PFSK-1 (cell line): ENCODE data around the gene NRP2.

Source experiments
- FOXP2 ChIP-seq: optimal IDR thresholded peaks from 2 replicates; pipeline ENCODE3; 2011; ENCODE audit warnings: borderline replicate concordance, control low read depth, inconsistent platforms; ENCODE audit not compliant: insufficient read depth; ENCODE audit errors: extremely low read length, extremely low read depth
- POLR2AphosphoS5 ChIP-seq: IDR thresholded peaks from 2 replicates; pipeline ENCODE4 v1.6.1; 2012; ENCODE audit warnings: low read depth, mild to moderate bottlenecking, control low read depth, low read length, moderate library complexity
- SIN3A ChIP-seq: IDR thresholded peaks from 2 replicates; pipeline ENCODE4 v1.6.1; 2012; ENCODE audit warnings: mild to moderate bottlenecking, low read length, moderate library complexity, borderline replicate concordance; ENCODE audit not compliant: insufficient read depth
- TAF1 ChIP-seq: IDR thresholded peaks from 2 replicates; pipeline ENCODE4 v1.6.1; 2012; ENCODE audit warnings: low read length, control low read depth, borderline replicate concordance; ENCODE audit not compliant: insufficient read depth
- TF ChIP-seq, protein P1 (sequence below), 2 experiments: IDR thresholded peaks; 2 replicates each; pipeline versions ENCODE4 v1.6.1 to v1.8.0; 2011 to 2012; ENCODE audit warnings: low read depth in 2 of 2, low read length in 2 of 2, control low read depth in 1 of 2, inconsistent platforms in 1 of 2, mild to moderate bottlenecking in 1 of 2, moderate library complexity in 1 of 2; ENCODE audit not compliant: insufficient read depth in 1 of 2

NRP2 gene

DNA sequence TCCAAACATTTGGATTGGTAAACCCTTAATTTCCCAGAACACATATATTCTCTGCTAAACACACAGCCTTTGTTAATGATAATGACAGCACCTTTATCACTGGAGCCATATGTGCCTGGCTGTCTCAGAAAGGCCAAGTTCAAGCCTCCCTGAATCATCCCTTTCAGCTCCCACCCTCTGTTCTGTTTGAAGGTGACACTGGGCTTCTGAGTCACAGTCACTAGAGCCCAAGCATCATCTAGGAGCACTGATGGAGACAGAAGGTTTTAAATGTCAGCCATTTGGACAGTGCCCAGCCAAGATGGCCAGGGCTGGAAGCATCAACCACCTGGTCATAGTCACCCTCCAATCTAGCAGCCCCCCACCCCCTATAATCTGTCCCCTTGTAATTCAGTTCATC lies 80.6 kb downstream of the NRP2 start:
- no peak for TF ChIP-seq SIN3A
- TF ChIP-seq TAF1 = no peak
- TF ChIP-seq, protein P1, sequence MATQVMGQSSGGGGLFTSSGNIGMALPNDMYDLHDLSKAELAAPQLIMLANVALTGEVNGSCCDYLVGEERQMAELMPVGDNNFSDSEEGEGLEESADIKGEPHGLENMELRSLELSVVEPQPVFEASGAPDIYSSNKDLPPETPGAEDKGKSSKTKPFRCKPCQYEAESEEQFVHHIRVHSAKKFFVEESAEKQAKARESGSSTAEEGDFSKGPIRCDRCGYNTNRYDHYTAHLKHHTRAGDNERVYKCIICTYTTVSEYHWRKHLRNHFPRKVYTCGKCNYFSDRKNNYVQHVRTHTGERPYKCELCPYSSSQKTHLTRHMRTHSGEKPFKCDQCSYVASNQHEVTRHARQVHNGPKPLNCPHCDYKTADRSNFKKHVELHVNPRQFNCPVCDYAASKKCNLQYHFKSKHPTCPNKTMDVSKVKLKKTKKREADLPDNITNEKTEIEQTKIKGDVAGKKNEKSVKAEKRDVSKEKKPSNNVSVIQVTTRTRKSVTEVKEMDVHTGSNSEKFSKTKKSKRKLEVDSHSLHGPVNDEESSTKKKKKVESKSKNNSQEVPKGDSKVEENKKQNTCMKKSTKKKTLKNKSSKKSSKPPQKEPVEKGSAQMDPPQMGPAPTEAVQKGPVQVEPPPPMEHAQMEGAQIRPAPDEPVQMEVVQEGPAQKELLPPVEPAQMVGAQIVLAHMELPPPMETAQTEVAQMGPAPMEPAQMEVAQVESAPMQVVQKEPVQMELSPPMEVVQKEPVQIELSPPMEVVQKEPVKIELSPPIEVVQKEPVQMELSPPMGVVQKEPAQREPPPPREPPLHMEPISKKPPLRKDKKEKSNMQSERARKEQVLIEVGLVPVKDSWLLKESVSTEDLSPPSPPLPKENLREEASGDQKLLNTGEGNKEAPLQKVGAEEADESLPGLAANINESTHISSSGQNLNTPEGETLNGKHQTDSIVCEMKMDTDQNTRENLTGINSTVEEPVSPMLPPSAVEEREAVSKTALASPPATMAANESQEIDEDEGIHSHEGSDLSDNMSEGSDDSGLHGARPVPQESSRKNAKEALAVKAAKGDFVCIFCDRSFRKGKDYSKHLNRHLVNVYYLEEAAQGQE (IDR thresholded peaks at IDR 0.05; ENCODE audit: insufficient read depth in 1 of 2, low read depth in 2 of 2, low read length in 2 of 2) = no peak
- no peak for TF ChIP-seq POLR2AphosphoS5
- TF ChIP-seq FOXP2 = no peak

DNA sequence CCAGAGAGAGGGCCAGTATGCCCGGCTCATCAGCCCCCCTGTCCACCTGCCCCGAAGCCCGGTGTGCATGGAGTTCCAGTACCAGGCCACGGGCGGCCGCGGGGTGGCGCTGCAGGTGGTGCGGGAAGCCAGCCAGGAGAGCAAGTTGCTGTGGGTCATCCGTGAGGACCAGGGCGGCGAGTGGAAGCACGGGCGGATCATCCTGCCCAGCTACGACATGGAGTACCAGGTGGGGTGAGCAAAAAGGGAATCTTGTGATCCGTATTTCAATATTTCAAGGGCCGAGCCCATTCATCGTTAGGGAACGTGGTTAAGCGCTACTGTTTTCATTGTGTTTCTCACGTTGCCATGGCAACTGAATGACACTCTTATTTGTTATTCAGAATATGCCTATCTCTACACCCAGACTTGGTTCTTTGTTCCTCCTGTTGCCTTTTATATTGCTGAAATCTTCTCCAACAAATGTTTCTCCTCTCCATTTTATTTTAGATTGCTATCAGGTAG lies 81.5 kb downstream of the NRP2 start:
- TF ChIP-seq POLR2AphosphoS5 (no peak), FOXP2 (no peak), TAF1 (no peak), SIN3A (no peak)
- TF ChIP-seq, protein P1 (IDR thresholded peaks at IDR 0.05; ENCODE audit: insufficient read depth in 1 of 2, low read depth in 2 of 2, low read length in 2 of 2) = no peak

DNA sequence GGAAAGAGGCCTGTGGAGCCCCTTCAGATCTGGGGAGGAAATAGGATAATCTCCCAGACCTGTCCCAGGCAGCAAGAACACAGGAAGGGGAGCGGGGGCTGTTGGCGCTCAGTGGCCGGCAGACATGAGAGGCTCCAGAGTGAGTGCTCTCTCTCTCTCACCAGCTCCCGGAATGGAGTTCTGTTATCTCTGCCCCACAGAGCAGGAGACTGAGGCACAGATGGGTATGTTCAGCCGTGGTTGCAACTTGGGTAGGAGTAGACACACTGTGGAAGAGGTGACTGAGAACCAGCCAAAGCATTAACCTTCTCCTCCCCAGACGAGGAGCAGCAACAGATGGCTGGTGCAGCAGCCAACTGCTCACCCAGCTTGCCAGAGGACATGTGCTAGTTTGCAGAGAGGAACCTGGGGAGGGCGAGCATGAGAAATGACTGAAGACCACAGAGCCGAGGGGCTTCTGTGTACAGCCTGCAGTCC lies 82.0 kb downstream of the NRP2 start:
- TF ChIP-seq, protein P1 (IDR thresholded peaks at IDR 0.05; ENCODE audit: insufficient read depth in 1 of 2, low read depth in 2 of 2, low read length in 2 of 2) = no peak
- no peak for TF ChIP-seq POLR2AphosphoS5
- no peak for TF ChIP-seq TAF1
- no peak for TF ChIP-seq FOXP2
- no peak for TF ChIP-seq SIN3A

DNA sequence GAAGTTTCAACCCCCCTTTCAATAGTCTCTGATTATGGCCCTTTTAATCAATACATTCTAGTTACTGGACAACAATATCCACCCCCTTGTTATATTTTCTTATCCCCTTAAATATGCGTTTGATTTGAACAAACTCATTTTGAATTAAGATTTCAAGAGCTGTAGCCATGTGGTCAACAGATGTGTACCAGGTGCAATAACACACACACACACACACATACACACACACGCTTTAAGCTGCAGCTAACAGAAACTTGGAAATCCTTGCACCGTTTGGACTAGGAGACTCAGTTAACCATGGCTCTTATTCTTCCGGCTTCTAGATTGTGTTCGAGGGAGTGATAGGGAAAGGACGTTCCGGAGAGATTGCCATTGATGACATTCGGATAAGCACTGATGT lies 82.8 kb downstream of the NRP2 start:
- TF ChIP-seq TAF1 (no peak), SIN3A (no peak), POLR2AphosphoS5 (no peak), FOXP2 (no peak)
- TF ChIP-seq, protein P1 (IDR thresholded peaks at IDR 0.05; ENCODE audit: insufficient read depth in 1 of 2, low read depth in 2 of 2, low read length in 2 of 2) = no peak
